ENCODE results near the gene HAUS2.

- TF ChIP-seq POLR2AphosphoS5 (IDR thresholded peaks at IDR 0.05): no peak
- TF ChIP-seq, protein P1, sequence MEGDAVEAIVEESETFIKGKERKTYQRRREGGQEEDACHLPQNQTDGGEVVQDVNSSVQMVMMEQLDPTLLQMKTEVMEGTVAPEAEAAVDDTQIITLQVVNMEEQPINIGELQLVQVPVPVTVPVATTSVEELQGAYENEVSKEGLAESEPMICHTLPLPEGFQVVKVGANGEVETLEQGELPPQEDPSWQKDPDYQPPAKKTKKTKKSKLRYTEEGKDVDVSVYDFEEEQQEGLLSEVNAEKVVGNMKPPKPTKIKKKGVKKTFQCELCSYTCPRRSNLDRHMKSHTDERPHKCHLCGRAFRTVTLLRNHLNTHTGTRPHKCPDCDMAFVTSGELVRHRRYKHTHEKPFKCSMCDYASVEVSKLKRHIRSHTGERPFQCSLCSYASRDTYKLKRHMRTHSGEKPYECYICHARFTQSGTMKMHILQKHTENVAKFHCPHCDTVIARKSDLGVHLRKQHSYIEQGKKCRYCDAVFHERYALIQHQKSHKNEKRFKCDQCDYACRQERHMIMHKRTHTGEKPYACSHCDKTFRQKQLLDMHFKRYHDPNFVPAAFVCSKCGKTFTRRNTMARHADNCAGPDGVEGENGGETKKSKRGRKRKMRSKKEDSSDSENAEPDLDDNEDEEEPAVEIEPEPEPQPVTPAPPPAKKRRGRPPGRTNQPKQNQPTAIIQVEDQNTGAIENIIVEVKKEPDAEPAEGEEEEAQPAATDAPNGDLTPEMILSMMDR (IDR thresholded peaks at IDR 0.05; ENCODE audit: poor library complexity, severe bottlenecking): no peak
- TF ChIP-seq RAD21 (conservative IDR thresholded peaks at IDR 0.05): no peak
- TF ChIP-seq, protein P2, sequence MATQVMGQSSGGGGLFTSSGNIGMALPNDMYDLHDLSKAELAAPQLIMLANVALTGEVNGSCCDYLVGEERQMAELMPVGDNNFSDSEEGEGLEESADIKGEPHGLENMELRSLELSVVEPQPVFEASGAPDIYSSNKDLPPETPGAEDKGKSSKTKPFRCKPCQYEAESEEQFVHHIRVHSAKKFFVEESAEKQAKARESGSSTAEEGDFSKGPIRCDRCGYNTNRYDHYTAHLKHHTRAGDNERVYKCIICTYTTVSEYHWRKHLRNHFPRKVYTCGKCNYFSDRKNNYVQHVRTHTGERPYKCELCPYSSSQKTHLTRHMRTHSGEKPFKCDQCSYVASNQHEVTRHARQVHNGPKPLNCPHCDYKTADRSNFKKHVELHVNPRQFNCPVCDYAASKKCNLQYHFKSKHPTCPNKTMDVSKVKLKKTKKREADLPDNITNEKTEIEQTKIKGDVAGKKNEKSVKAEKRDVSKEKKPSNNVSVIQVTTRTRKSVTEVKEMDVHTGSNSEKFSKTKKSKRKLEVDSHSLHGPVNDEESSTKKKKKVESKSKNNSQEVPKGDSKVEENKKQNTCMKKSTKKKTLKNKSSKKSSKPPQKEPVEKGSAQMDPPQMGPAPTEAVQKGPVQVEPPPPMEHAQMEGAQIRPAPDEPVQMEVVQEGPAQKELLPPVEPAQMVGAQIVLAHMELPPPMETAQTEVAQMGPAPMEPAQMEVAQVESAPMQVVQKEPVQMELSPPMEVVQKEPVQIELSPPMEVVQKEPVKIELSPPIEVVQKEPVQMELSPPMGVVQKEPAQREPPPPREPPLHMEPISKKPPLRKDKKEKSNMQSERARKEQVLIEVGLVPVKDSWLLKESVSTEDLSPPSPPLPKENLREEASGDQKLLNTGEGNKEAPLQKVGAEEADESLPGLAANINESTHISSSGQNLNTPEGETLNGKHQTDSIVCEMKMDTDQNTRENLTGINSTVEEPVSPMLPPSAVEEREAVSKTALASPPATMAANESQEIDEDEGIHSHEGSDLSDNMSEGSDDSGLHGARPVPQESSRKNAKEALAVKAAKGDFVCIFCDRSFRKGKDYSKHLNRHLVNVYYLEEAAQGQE (IDR thresholded peaks at IDR 0.05; ENCODE audit: borderline replicate concordance): no peak
- no peak for TF ChIP-seq EZH2 (IDR thresholded peaks at IDR 0.05; ENCODE audit: borderline replicate concordance, insufficient read depth, low read length, poor library complexity, severe bottlenecking)
- no peak for TF ChIP-seq TAF1 (IDR thresholded peaks at IDR 0.05; ENCODE audit: low read depth)
- TF ChIP-seq EP300 (conservative IDR thresholded peaks at IDR 0.05; ENCODE audit: poor library complexity, severe bottlenecking): no peak
- no peak for TF ChIP-seq MXI1 (conservative IDR thresholded peaks at IDR 0.05; ENCODE audit: poor library complexity, severe bottlenecking)
- no peak for TF ChIP-seq SMC3 (conservative IDR thresholded peaks at IDR 0.05; ENCODE audit: poor library complexity)
Observed at GRCh38 chr15:42510258-42511006, 38.2 kb upstream of the HAUS2 start.

All from neural cell (in vitro differentiated cells).